ENCODE measurements around the gene SIPA1. TPM values are rescaled to one million over a fixed set of nuclear protein-coding genes. Genes with fewer than 3 reads are reported as not detected.

SIPA1 gene
- total RNA-seq, 1 donor from 2014 or later: 142 TPM

- intact Hi-C loops (cut with micrococcal nuclease): no loop called here
Observed at GRCh38 chr11:65621460-65621859, 16.4 kb upstream of the SIPA1 start.

GRCh38 chr11:65622011-65622410 is 15.9 kb upstream of the SIPA1 start:
- intact Hi-C loops (cut with micrococcal nuclease): no loop called here

- intact Hi-C loops (cut with micrococcal nuclease): no loop called here
Observed at GRCh38 chr11:65623177-65623576, 14.7 kb upstream of the SIPA1 start.

- intact Hi-C loops (cut with micrococcal nuclease): no loop called here
Observed at GRCh38 chr11:65623852-65624616, 13.9 kb upstream of the SIPA1 start.

- intact Hi-C loops (cut with micrococcal nuclease): no loop called here
Observed at GRCh38 chr11:65624931-65625627, 12.8 kb upstream of the SIPA1 start.

GRCh38 chr11:65625628-65626342 is 12.1 kb upstream of the SIPA1 start:
- intact Hi-C loops (cut with micrococcal nuclease): no loop called here

- intact Hi-C loops (cut with micrococcal nuclease): no loop called here
Observed at GRCh38 chr11:65627202-65627601, 10.7 kb upstream of the SIPA1 start.

GRCh38 chr11:65629579-65629978 is 8.3 kb upstream of the SIPA1 start:
- intact Hi-C loops (cut with micrococcal nuclease): no loop called here

- intact Hi-C loops (cut with micrococcal nuclease): no loop called here
Observed at GRCh38 chr11:65630215-65630614, 7.7 kb upstream of the SIPA1 start.

GRCh38 chr11:65633390-65634108 is 4.4 kb upstream of the SIPA1 start:
- intact Hi-C loops (cut with micrococcal nuclease): no loop called here

GRCh38 chr11:65634109-65634436 is 3.8 kb upstream of the SIPA1 start:
- intact Hi-C loops (cut with micrococcal nuclease): no loop called here

- intact Hi-C loops (cut with micrococcal nuclease): no loop called here
Observed at GRCh38 chr11:65634440-65634839, 3.5 kb upstream of the SIPA1 start.

- intact Hi-C loops (cut with micrococcal nuclease): no loop called here
Observed at GRCh38 chr11:65634905-65635731, 2.8 kb upstream of the SIPA1 start.

GRCh38 chr11:65636108-65637031 is 1.5 kb upstream of the SIPA1 start:
- intact Hi-C loops (cut with micrococcal nuclease): no loop called here

- intact Hi-C loops (cut with micrococcal nuclease): no loop called here
Observed at GRCh38 chr11:65637032-65637557, 806 bp upstream of the SIPA1 start.

GRCh38 chr11:65639228-65639597 is 1.3 kb downstream of the SIPA1 start:
- intact Hi-C loops (cut with micrococcal nuclease): loop anchor here (1.0 kb wide), 1 partner anchor 23 kb away; the partner anchor contains the start of gene RELA

GRCh38 chr11:65639623-65640482 is 2.0 kb downstream of the SIPA1 start:
- intact Hi-C loops (cut with micrococcal nuclease): loop anchor here (1.0 kb wide), 1 partner anchor 22 kb away; the partner anchor contains the start of gene RELA

All from T-helper 2 cell treated with Interferon-gamma antibody and Interleukin-4, amounts not matched to agents 100 ng/mL and 5 ng/mL, for 36 hours (primary cell).